RWPE2 (cell line): ENCODE results near the gene RPS6KL1.

Experiments
- ATAC-seq: fragments of 200-7000 bp; cut with Tn5 transposase; 3 replicates; pipeline ENCODE4 v1.9.1; 2021; ENCODE audit warnings: low read depth
- DNase-seq: peaks from one replicate; pipeline ENCODE4 v3.0.0-alpha.2; 2020; ENCODE audit warnings: low spot score
- H3K27ac ChIP-seq: fragments of 450-650 bp; 2 replicates; pipeline ENCODE4 v1.5.1; 2017; ENCODE audit warnings: mild to moderate bottlenecking; ENCODE audit not compliant: poor library complexity, severe bottlenecking
- H3K27me3 ChIP-seq: fragments of 250-450 bp; sonication (Bioruptor Pico); 2 replicates; pipeline ENCODE4 v1.5.1; 2021; ENCODE audit warnings: mild to moderate bottlenecking, moderate library complexity; ENCODE audit not compliant: insufficient read depth, poor library complexity, severe bottlenecking
- H3K36me3 ChIP-seq: fragments of 250-450 bp; sonication (Bioruptor Pico); 2 replicates; pipeline ENCODE4 v1.5.1; 2020; ENCODE audit warnings: low read depth, mild to moderate bottlenecking, moderate library complexity
- H3K4me1 ChIP-seq: fragments of 250-450 bp; sonication (Bioruptor Pico); 2 replicates; pipeline ENCODE4 v1.5.1; 2021; ENCODE audit warnings: mild to moderate bottlenecking, moderate library complexity; ENCODE audit not compliant: insufficient read depth, poor library complexity, severe bottlenecking
- H3K4me3 ChIP-seq: fragments of 250-450 bp; sonication (Bioruptor Pico); 2 replicates; pipeline ENCODE4 v1.5.1; 2021; ENCODE audit warnings: mild to moderate bottlenecking, moderate library complexity; ENCODE audit not compliant: severe bottlenecking
- H3K9me3 ChIP-seq: fragments of 250-450 bp; sonication (Bioruptor Pico); 2 replicates; pipeline ENCODE4 v1.5.1; 2021; ENCODE audit warnings: mild to moderate bottlenecking, moderate library complexity; ENCODE audit not compliant: severe bottlenecking
- CTCF ChIP-seq: fragments of 450-650 bp; IDR thresholded peaks from one replicate; pipeline ENCODE4 v1.5.1; 2017; ENCODE audit warnings: mild to moderate bottlenecking, moderate library complexity; ENCODE audit not compliant: poor library complexity, severe bottlenecking

The RPS6KL1 gene

GRCh38 chr14:74858022-74858421 is 65.0 kb downstream of the RPS6KL1 start:
- no peak for DNase-seq
- no peak for TF ChIP-seq CTCF

GRCh38 chr14:74856366-74856765 is 66.7 kb downstream of the RPS6KL1 start:
- no peak for TF ChIP-seq CTCF
- no peak for DNase-seq
- Histone ChIP-seq H3K27ac (no peak overlapping the region), H3K4me3 (no peak overlapping the region), H3K27me3 (no peaks in the 10 kb centered on the region), H3K4me1 (no peaks in the 10 kb centered on the region), H3K9me3 (no peaks in the 10 kb centered on the region), H3K36me3 (peaks cover 3% of the 10 kb centered on the region)
- ATAC-seq, result no peak

More at GRCh38 chr14:74858022-74858421, 65.0 kb downstream of the RPS6KL1 start:
- Histone ChIP-seq H3K4me3 (no peak overlapping the region), H3K36me3 (peaks cover 3% of the 10 kb centered on the region), H3K9me3 (no peaks in the 10 kb centered on the region), H3K27ac (no peak overlapping the region), H3K4me1 (no peaks in the 10 kb centered on the region), H3K27me3 (no peaks in the 10 kb centered on the region)
- ATAC-seq, result no peak

- Histone ChIP-seq H3K9me3 (no peaks in the 10 kb centered on the region), H3K36me3 (peaks cover 3% of the 10 kb centered on the region), H3K27me3 (no peaks in the 10 kb centered on the region), H3K4me1 (no peaks in the 10 kb centered on the region), H3K27ac (no peak overlapping the region), H3K4me3 (no peak overlapping the region)
- no peak for TF ChIP-seq CTCF
- DNase-seq (no peak), ATAC-seq (no peak)
These were observed 67.1 kb downstream of the RPS6KL1 start for GRCh38 chr14:74855945-74856344.

GRCh38 chr14:74855021-74855420 is 68.0 kb downstream of the RPS6KL1 start:
- no peak for ATAC-seq
- H3K27me3 ChIP-seq, result no peaks in the 10 kb centered on the region
- DNase-seq, result no peak
- peaks cover 3% of the 10 kb centered on the region for H3K36me3 ChIP-seq
- no peaks in the 10 kb centered on the region for H3K4me1 ChIP-seq
- H3K9me3 ChIP-seq, result no peaks in the 10 kb centered on the region
- no peak overlapping the region for H3K27ac ChIP-seq
- H3K4me3 ChIP-seq, result no peak overlapping the region
- no peak for TF ChIP-seq CTCF
